Cardiac septum (tissue), 1 donor: ENCODE measurements around the gene CDIP1. TPM values are rescaled to one million over a fixed set of nuclear protein-coding genes. Genes with fewer than 3 reads are reported as not detected.

Experiments used
- DNase-seq: peaks from one replicate; pipeline ENCODE4 v3.0.0-alpha.2; 2020; ENCODE audit warnings: low spot score
- intact Hi-C: fragments of 100-400 bp; cut with DNase I; formaldehyde crosslinking; loops from one replicate; pipeline ENCODE4 v1.14.0; 2022
- total RNA-seq: library from RNA; stranded (reverse); fragmentation: NEBNext Ultra II Directional; extraction: Animal tissue kit (Norgen Biotek cat#: 25700); gene quantifications from one replicate; pipeline ENCODE4 v1.2.1, GENCODE V29; 2021
- donor health status: DM: no; HTN: no; CAD: no.

Gene CDIP1
- total RNA-seq, 1 donor from 2014 or later = 42.1 TPM

- intact Hi-C loops = no loop called here
- DNase-seq = no peak
These were observed 38.3 kb downstream of the CDIP1 start for GRCh38 chr16:4500272-4500671.

GRCh38 chr16:4499196-4499555 lies 39.4 kb downstream of the CDIP1 start:
- intact Hi-C loops = no loop called here
- no peak for DNase-seq

DNA sequence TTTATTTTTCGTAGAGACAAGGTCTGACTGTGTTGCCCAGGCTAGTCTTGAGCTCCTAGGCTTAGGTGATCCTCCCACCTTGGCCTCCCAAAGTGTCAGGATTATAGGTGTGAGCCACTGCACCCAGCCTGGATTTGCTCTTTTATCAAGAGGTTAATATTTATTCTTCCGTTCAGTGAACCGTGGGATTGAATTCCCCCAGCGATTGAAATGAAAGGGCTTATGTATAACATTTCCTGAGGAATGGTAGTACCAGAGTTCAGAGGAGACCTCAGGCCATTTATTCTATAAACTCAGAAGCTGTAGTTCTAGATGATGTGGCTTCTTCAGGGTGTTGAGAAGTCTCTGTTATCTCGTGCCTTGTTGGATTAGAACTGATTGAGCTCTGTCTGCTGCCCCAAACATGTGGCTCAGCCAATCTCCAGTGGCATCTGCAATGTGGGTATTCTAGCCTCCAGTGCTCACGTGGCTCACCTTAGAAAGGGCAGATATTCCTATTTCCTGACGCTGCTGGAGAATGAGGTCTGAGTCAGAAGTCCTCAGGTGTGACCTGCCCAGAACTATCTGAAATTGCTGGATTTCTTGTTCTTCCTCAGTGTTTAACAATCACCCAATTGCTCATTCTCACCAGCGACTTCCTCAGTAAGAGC lies 39.9 kb downstream of the CDIP1 start:
- intact Hi-C loops = no loop called here

DNA sequence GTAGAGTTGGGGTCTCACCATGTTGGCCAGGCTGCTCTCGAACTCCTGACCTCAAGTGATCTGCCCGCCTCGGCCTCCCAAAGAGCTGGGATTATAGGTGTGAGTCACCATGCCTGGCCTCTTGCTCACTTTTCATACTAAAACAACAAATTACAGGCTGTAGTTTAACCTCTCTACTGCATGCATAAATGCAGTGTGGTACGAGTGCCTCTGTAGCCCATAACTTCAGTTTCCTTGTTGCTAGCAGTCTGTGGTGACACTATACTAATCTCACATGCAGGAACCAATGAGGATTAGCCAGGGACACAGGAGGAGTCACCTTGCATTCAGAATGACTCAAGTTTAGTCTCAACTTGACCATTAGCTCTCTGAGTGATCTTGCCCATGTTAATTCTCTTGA lies 42.3 kb downstream of the CDIP1 start:
- DNase-seq = no peak
- intact Hi-C loops = no loop called here

More for the DNA sequence above, 39.9 kb downstream of the CDIP1 start:
- DNase-seq = no peak

GRCh38 chr16:4495766-4496165 lies 42.8 kb downstream of the CDIP1 start:
- DNase-seq = no peak
- intact Hi-C loops = no loop called here

DNA sequence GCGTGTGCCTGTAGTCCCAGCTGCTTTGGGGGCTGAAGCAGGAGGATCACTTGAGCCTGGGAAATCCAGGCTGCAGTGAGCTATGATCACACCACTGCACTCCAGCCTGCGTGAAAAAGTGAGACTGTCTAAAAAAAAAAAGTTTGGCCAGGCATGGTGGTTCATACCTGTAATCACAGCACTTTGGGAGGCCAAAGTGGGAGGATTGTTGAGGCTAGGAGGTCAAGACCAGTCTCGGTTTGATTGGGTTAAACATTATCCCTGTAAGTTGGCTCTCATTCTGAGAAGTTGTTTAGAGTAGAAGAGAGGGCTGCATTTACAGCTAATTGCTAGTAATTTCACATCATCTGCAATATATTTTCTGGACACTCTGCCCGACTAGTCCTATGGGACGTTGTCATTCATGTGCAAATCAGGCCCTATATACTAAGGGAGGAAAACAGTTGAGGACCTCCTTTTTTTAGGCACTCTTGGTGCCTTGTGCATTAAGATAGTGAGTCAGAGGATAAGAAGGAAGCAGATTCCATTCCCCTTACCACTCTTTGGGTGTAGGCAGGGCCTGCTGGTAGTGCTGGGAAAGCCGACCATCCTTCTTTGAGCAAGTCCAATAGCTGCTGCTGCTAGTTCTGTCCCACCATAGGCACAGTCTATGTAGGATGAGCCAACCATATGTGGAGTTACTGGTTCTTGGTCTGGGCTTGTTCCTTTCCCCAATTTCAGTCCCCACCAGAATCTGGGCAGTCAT lies 43.7 kb downstream of the CDIP1 start:
- DNase-seq = no peak
- intact Hi-C loops = no loop called here

GRCh38 chr16:4491898-4492297 lies 46.7 kb downstream of the CDIP1 start:
- DNase-seq = no peak
- intact Hi-C loops = no loop called here

DNA sequence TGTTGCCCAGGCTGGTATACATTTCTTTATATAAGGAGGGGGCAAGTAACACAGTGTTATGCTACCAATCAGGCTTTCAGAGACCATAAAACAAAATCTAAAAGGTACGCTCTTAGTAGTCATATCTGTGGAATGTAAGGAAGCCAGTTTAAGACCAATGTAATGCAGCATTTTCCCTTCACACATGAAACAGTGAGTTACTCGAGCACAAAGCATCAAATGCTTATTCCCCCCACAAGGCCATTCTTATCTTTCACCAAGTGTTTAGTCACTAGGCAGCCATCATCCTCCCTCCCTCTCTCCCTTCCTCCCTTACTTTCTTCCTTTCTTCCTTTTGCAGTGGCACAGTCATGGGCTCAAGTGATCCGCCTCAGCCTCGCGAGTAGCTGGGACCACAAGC lies 49.5 kb downstream of the CDIP1 start:
- intact Hi-C loops = no loop called here
- no peak for DNase-seq

GRCh38 chr16:4488499-4488967 lies 50.0 kb downstream of the CDIP1 start:
- intact Hi-C loops = no loop called here
- DNase-seq = no peak

DNA sequence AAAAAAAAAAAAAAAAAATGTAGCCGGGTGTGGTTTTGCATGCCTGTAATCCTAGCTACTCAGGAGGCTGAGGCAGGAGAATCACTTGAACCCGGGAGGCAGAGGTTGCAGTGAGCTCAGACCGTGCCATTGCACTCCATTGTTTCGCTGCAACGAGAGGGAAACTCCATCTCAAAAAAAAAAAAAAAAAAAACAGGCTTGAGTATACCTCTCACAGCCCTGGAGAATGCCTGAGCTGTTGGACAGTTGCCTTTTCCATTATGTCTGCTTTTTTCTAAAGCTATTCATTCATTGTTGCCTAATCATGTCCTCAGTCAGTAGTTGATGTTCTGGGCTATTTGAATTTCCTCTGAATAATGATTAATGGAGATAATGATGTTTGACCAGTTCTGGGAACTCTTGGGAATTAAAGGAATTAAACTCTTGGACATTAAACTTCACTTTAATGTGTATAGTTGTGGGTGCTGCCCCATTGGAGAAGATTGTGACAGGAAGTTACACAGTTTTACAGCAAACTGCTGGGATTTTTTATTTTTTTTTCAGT lies 50.5 kb downstream of the CDIP1 start:
- no peak for DNase-seq
- intact Hi-C loops = no loop called here

GRCh38 chr16:4486126-4486893 lies 52.3 kb downstream of the CDIP1 start:
- intact Hi-C loops = no loop called here
- no peak for DNase-seq

DNA sequence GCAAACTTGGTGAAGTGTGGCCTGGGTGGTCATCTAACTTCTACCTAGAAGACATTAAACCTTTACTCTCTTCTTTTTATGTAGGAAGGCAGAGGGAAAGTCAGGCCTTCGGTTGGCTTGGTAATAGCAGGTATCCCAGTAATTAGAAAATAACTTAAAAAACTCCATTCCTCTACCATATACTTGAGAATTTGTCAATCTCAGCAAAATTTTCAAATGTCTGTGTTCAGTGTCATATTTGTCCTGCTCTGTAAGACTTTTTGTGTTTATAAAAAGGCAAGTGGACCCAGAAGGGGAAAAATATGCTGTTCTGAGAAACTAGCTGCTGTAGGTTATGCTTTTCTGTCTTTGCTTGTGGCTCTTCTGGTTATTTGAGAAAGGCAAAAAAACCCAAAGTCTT lies 56.6 kb downstream of the CDIP1 start:
- DNase-seq = no peak
- intact Hi-C loops = no loop called here

- intact Hi-C loops = no loop called here
These were observed 57.0 kb downstream of the CDIP1 start for GRCh38 chr16:4481526-4481925.

GRCh38 chr16:4477966-4478365 lies 60.6 kb downstream of the CDIP1 start:
- no peak for DNase-seq
- intact Hi-C loops = no loop called here

More at GRCh38 chr16:4481526-4481925, 57.0 kb downstream of the CDIP1 start:
- no peak for DNase-seq

DNA sequence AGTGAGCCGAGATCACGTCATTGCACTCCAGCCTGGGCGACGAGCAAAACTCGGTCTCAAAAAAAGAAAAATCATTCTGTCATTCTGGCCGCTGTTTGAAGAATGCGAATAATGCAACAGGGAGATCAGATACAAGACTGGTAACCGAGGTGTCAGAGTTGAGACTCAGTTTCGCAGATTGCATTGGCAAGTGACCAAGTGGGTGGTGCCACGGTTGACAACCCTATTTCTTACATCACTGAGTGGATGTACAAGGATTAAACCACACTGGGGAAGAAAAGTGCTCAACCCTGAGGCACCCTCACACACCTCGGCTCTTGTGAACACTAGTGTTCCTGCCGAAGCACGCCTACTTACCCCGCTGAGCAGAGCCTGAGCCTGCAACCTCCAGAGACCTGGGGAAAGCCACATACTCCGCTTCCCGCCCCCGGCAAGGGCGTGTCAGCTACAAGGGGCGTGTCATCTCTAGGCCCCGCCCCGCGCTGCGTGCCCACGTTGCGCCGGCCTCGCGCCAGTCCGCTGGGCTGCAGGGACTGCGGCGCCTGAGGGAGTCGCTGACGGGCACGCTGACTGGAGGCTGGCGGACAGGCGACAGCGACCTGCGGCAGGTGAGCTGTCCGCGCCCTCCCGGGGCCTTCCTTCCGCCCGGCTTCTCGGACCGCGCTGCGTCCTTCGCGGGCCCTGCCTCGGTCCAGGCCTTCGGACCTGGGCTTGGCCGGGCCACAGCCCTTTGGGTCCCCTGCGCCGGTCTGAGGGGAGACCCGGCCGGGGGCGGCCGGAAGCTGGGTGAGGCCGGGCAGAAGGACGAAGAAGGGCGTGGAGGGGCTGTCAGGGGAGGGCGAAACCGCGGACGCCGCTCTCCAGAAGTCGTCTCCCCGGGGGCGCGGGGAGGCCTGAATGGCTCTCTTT lies 62.4 kb downstream of the CDIP1 start, which contains the start of gene HMOX2:
HMOX2 (plus strand) TSS at position 519 of the 909 bp plus-strand sequence. CDS start 29,127 bp downstream, outside the sequence.
- intact Hi-C loops = no loop called here
- DNase-seq = peak; percentile 98

DNA sequence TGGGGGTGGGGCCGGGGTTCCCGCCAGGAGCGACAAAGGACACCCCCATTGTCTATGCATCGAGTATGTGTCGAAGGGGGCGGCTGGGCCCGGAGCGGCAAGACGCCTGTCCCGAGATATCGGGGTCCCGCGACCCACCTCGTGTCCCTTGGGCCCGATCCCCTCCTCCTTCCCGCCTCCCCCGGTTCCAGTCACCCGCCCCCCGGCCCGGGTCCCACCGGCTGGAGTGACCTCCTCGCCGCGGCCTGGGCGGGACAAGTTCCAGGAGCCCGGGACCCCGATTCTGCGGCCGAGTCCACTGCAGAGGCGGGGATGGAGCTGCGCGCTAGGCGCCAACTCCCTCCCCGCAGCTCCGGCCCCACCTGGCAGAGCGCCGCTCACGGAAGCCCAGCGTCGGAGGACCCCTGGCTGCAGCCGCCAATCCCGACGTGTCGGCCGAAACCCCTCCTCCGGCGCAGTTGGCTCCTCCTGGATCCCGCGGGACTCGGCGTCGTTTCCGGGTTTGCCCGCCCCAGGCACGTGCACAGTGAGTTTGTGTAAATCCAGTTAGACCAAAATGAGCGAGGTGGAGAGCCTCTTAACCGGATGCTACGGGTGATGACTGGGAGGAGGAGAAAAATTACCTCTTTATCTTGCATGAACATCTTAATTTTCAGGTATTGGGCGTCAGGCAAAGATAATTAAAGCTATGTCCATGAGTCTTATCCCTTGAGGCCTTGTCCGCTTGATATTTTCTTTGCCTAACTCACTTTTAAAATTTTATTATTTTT lies 64.2 kb downstream of the CDIP1 start, which contains the start of gene NMRAL1:
NMRAL1 (minus strand) TSS at position 434 of the 770 bp plus-strand sequence. CDS start 493 bp downstream, outside the sequence.
- intact Hi-C loops = no loop called here
- peak; percentile 92 for DNase-seq

- no peak for DNase-seq
- intact Hi-C loops = no loop called here
These were observed 65.7 kb downstream of the CDIP1 start for GRCh38 chr16:4472880-4473279.

- DNase-seq = no peak
- intact Hi-C loops = no loop called here
These were observed 66.7 kb downstream of the CDIP1 start for GRCh38 chr16:4471869-4472268.
